AG09319 (cell line): Measurements from ENCODE around the gene METTL24.

ENCODE experiments used
- DNase-seq: peaks from one replicate; pipeline ENCODE4 v3.0.0-alpha.2; 2010; ENCODE audit warnings: low read depth; ENCODE audit errors: extremely low read depth
- CTCF ChIP-seq: IDR thresholded peaks from 2 replicates; pipeline ENCODE4 v1.5.1; 2011; ENCODE audit warnings: low read depth, mild to moderate bottlenecking, inconsistent platforms, low read length, moderate library complexity

Gene METTL24

GRCh38 chr6:110363748-110364147, 5.6 kb upstream of the METTL24 start:
- TF ChIP-seq CTCF = no peak
- no peak for DNase-seq

DNA sequence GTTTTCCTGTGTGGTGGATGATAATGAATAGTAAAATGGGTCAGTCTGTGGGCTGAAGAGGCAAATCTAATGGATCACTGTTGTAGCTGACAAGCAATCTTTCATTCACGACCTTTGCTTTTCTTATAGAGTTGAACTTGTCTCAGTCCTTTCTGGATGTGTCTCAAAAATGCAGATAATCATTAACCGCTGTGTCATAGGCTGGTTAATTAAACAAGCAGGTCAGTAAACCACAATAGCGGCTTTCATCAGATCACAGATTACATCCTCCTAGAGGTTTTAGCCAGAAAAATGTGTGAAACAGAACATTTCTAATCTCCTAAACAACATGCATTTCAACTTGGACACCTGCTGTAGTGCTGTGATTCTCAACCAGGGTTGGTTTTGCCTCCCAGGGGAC, 2.5 kb upstream of the METTL24 start:
- DNase-seq = no peak
- no peak for TF ChIP-seq CTCF

DNA sequence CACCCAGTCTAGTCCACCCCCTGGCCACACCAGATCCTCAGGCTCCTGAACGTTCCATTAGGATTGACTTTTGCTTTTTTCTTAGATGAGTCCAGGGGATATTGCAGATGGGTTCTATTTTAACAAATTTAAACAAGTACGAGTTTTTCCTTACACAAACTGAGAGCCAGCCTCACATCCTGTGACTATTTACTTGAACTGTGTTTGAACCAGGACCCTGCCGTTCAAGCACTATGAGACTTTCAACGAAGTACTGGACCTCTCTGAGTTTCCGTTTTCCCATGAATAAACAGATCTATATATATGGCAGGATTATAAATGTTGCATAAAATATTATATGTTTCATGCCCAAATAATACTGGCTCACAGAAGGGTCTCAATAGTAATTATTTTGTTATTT, 1.4 kb upstream of the METTL24 start:
- TF ChIP-seq CTCF = no peak
- DNase-seq = no peak

- DNase-seq = no peak
- TF ChIP-seq CTCF = no peak
Measured at GRCh38 chr6:110358553-110359160, 508 bp upstream of the METTL24 start.

GRCh38 chr6:110357298-110357663, 868 bp downstream of the METTL24 start:
- DNase-seq = no peak
- TF ChIP-seq CTCF = no peak

GRCh38 chr6:110356778-110357177, 1.4 kb downstream of the METTL24 start:
- no peak for TF ChIP-seq CTCF
- DNase-seq = no peak

DNA sequence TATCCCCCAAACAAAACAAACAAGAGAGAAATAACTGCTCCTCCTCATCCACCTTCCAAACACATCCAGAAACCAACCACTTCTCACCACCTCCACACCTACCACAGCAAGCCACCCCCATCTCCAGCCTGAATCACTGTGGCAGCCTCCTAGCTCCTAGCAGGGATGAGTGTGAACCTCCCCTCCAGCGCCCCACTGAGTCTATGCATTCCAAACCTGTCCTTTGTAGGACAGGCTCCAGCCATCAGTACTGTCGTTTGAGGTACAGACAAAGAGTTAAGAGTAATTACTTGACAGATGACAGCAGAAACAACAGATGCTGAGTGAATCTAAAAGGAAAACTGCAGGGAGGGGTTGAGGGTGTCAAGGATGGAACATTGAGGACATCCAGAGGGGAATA, 2.4 kb downstream of the METTL24 start:
- DNase-seq = no peak
- TF ChIP-seq CTCF = no peak
